Lower leg skin (tissue), 3 donors: ENCODE measurements around the gene ZNF879.

Source experiments
- POLR2A ChIP-seq, 2 donors: fragments of 450-650 bp; IDR thresholded peaks; one replicate each; pipeline ENCODE4 v1.6.1; 2016 to 2017; ENCODE audit warnings: antibody characterized with exemption in 2 of 2, mild to moderate bottlenecking in 1 of 2, moderate library complexity in 1 of 2
- TF ChIP-seq, protein P1 (sequence below), 3 donors: fragments of 450-650 bp; IDR thresholded peaks; one replicate each; pipeline ENCODE4 v1.5.1; 2016; ENCODE audit warnings: antibody characterized with exemption in 3 of 3, mild to moderate bottlenecking in 3 of 3, moderate library complexity in 2 of 3

DNA sequence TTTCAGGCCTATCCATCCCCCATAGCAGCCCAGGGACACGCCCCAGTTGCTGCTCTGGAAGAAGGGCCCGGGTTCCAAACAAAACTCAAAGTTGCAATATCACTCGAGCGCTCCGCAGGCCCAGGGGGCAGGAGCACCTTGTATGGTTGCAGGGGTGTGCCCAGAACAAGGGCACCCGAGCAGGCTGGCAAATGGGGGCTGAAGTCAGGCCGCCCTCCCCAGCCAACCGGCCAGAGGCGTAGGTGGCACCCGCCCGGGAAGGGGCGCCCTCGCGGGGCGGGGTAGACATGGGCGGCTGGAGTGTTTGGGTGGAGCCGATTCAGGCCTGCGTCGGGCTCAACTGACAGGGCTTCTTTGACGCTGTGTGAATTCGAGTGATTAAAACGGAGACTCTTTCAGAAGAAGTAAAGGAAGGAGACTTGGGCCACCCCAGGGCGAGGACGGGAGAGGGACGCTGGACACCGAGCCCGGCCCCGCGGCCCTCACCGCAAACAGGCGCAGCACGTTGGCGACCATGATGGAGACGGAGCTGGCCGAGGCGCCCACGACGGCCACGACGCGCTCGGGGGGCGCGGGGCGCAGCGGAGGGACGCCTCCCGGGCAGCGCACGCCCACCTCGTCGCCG lies 29.5 kb upstream of the ZNF879 start:
- TF ChIP-seq, protein P1, sequence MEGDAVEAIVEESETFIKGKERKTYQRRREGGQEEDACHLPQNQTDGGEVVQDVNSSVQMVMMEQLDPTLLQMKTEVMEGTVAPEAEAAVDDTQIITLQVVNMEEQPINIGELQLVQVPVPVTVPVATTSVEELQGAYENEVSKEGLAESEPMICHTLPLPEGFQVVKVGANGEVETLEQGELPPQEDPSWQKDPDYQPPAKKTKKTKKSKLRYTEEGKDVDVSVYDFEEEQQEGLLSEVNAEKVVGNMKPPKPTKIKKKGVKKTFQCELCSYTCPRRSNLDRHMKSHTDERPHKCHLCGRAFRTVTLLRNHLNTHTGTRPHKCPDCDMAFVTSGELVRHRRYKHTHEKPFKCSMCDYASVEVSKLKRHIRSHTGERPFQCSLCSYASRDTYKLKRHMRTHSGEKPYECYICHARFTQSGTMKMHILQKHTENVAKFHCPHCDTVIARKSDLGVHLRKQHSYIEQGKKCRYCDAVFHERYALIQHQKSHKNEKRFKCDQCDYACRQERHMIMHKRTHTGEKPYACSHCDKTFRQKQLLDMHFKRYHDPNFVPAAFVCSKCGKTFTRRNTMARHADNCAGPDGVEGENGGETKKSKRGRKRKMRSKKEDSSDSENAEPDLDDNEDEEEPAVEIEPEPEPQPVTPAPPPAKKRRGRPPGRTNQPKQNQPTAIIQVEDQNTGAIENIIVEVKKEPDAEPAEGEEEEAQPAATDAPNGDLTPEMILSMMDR (IDR thresholded peaks at IDR 0.05): no peak
- TF ChIP-seq POLR2A (IDR thresholded peaks at IDR 0.05): no peak
